NOMO-1 (cell line): ENCODE data around the gene SLC12A1.
A peak's percentile ranks its signal among the peaks of the same experiment; 100 is the strongest.

Source experiments
- DNase-seq, 2 experiments: peaks; one replicate each; lab custom pipeline; 2025; ENCODE audit not compliant: unreplicated experiment in 2 of 2; lab: John Stamatoyannopoulos, UW

SLC12A1 gene

DNA sequence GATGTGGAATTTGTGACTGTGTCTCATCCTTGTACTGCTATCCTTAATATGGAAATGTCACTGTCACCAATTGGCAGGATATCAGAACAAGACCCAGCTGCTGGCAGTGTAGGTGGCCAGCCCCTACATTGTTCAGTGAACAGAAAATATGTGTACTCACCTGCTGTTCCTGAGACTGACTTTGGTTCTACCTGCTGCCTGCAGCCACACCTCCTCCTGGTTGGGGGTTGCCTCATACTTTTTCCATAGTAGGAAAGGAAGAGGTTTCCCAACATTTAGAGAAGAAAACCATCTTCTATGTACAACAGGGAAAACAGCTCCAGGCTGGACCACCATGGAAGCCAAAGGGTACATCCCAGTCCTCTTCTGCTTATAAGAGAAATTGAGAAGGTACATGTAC lies 35.9 kb downstream of the SLC12A1 start:
- no peak for DNase-seq

DNA sequence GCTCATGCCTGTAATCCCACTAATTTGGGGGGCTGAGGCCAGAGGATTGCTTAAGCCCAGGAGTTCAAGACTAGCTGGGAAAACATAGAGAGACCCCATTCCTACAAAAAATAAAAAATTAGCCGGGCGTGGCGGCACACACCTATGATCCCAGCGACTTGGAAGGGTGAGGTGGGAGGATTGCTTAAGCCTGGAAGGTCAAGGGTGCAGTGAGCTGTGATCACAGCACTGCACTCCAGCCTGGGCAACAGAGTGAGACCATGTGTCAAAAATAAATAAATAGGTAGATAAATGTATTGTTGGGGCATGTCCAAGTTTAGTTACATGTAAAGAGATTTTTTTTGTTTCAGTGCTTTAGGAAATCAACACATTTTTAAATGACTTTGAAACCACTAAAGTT lies 36.4 kb downstream of the SLC12A1 start:
- DNase-seq: no peak

DNA sequence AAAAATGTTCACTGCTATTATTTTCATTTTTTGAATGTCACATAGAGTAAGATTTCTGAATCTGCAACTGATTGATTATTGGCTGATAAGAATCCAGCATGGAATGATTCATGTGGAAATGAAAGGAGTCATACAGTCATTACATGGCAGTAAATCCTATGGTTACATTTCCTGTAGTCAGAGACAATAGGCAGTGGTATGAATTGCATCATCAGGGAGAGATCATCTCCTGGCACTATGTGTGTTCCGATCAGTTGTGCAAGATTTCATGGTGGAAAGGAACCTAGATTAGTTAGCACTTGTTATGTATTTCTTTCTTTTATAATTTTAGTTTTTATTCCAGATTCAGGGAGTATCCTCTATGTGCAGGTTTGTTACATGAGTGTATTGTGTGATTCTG lies 38.8 kb downstream of the SLC12A1 start:
- no peak for DNase-seq

DNA sequence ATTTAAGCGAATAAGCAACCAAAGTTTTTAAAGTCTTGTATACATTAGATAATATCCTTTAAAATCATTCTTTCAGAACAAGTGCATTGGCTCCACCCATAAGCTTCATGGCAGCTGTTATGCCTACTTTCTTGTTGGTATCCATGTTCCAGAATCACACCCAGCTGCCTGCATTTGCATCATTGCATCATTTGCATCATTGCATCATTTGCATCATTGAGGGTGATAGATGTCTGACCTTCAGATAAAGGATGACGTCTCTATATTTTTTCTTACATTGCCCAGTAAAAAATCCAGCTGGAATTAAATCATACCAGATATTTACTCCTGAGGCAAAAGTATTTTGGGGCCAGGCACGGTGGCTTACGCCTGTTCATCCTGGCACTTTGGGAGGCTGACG lies 42.3 kb downstream of the SLC12A1 start:
- DNase-seq: no peak

DNA sequence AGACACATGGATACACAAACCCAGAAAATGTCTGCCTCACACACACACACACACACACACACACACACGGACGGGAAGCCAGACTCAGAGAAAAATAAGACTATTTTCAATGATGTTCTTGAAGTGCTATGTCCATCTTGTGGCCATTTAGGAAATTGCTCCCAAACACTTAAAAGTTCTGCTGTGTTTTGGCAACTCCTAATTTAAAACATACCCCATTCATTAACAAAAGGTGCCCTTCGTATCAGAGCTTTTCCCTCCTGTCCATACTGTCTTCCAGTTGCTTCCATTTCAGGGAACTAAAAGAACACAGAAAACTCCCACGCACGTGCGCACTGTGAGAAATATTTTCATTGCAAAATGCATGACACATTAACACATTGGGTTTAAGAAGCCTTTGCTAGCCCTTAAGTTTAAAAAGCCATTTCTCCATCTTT lies 44.6 kb downstream of the SLC12A1 start:
- DNase-seq: peak; percentile 47 to 61

DNA sequence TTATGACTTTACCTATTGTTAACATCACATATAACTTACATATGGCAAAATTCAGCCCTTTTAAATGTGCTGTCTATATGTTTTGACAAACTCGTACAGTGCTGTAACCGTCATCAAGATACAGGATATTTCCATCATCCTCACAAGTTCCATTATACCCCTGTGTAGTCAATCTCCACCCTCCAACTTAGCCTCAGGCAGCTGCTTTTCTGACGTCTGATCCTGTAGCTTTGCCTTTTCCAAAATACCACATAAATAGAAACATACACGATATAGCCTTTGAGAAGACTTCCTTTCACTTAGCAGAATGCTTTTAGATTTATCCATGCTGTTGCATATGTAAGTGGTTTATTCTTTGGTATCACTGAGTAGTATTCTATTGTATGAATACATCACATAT lies 47.1 kb downstream of the SLC12A1 start:
- DNase-seq: no peak

DNA sequence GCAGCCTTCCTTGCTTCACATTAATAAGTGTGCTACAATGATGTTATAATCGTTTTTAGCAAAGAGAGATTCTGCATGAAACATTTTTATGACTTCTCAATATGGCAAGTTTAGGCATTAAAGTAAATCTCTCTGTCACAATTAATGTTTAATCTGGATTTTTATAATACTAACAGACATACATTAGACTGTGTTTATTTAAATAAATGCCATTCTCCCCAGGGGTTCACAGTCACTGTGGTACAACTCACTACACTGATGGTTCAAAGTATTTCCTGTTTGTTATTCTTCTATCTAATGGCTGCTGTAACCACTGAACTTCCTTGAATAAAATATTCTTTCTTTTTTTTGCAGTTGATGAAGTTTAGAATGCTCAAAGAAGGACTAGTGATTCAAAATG lies 59.0 kb downstream of the SLC12A1 start:
- no peak for DNase-seq

DNA sequence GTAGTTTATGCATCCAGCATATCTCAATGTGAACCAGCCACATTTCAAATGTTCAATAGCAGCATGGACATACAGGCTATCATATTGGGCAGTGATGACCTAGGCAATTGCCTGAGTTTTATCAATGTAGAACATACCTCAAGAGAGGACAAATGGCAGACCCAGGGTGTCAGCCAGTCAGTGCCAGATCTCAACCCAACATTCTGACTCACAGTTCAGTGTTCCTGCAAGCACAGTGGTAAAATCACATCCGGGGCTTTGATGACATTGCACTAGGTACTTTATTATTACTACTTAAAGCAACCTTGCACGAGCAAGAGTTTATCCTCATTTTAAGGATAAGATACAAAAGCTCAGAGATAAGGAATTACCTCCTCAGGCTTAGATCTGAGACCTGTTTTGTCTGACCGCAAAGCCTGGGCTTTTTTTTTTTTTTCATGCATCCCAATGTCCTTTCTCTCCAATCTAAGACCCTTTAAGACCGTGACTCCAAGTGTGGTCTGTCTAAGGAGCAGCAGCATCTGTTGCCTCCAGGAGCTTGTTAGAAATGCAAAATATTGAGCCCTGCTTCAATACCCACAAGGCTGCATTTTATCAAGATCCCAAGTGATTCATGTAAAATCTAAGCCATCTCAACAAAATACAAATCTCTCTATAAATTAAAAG lies 60.1 kb downstream of the SLC12A1 start:
- DNase-seq: no peak

DNA sequence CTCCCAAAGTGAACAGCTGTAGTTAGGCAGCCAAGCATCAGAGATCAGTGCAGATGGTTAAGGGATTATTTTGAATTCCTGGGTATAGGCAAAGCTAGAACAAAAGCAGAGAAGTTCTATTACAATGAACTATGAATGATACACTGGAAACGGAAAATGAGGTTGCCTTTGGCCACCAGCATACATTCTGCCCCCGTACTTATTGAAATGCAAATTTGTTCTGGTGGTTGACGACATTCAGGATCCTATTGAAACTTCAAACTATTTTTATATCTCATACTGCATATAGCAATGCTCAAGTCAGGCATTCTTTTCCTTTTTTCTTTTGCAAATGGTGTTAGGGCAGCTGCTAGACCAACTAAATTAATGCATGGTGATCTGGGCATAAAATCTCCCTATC lies 61.7 kb downstream of the SLC12A1 start:
- no peak for DNase-seq

DNA sequence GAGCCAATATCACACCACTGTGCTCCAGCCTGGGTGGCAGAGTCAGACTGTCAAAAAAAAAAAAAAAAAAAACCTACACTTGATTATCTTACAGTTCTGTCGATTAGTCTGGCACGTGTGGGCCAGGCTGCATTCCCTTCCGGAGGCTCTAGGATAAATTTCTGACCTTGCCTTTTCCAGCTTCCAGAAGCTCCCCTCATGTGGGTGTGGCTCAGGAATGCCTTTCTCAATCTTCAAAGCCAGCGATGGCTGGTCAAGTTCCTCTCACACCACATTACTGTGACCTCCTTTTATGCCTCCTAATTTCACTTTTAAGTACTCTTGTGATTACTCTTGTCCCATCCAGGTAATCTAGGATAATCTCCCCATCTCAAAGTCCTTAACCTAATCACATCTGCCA lies 66.9 kb downstream of the SLC12A1 start:
- no peak for DNase-seq

DNA sequence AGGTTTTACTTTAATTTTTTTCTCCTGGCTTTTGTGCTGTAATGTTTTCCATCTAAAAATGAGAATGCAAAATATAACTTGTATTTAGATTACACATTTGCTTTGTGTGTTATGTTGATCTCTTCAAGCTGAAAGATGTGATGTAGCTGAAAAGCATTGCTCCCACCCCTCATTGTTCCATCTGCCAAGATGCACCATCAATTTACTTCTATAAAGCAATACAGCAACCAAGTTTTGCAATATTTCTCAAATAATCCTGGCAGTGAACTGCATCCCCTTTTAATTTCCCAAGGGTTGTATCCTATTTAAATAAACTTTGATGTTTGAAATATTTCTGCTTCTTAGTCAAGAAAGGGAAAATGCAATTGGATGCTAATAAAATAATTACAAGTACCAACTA lies 72.6 kb downstream of the SLC12A1 start:
- no peak for DNase-seq

DNA sequence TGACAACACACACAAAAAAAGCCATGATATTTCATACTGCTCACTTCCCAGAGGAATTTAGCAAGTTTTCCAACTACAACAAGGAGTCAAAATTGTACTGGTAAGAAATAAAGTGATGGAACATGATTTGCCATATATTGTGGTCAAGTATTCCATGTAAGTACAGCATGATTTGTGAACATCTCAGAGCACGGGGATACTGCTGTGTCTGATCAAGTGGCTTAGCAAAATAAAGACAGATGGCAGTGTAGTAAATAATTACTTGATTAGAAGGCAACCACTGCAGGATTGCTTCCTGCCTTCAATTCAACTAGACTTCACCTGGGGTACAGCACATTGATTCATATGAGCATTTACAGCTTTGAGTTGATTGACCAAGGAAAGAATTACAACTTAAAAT lies 73.5 kb downstream of the SLC12A1 start:
- DNase-seq: no peak

DNA sequence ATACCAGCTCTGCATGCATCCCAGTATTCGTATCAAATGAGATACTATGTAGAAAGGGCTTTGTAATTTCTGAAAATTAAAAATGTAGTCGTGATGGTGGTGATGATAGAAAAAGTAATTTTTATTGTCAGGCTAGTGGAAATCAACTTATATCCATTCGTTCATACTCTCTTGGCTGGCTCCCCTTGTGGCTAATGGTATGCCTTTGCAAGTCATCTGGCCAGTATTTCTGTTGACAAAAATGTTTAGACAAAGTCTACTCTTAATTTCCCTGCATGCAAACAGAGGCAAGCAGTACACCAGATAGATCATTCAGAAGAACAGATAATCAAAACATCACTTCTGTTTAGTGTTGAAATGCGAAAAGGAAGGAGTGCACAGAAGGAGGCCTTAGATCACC lies 75.6 kb downstream of the SLC12A1 start:
- no peak for DNase-seq

DNA sequence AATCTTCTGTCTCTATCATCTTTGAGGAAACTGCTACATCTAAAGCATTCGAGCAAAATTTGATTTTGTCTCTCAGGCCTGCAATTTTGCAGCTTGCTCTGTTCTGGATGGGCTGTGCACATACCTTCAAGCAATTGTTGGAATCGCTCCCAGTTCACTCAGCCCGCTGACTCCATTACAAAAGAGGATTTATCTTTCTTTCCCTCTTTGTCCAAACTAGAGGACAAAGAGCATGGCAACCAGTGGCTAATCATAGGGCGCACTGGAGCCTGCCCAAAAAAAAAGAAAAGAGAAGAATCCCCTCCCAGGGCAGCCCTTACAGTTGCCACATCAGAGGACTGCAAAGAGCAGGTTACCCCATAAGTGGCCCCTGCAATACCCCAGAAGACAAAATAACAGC lies 76.1 kb downstream of the SLC12A1 start:
- no peak for DNase-seq

DNA sequence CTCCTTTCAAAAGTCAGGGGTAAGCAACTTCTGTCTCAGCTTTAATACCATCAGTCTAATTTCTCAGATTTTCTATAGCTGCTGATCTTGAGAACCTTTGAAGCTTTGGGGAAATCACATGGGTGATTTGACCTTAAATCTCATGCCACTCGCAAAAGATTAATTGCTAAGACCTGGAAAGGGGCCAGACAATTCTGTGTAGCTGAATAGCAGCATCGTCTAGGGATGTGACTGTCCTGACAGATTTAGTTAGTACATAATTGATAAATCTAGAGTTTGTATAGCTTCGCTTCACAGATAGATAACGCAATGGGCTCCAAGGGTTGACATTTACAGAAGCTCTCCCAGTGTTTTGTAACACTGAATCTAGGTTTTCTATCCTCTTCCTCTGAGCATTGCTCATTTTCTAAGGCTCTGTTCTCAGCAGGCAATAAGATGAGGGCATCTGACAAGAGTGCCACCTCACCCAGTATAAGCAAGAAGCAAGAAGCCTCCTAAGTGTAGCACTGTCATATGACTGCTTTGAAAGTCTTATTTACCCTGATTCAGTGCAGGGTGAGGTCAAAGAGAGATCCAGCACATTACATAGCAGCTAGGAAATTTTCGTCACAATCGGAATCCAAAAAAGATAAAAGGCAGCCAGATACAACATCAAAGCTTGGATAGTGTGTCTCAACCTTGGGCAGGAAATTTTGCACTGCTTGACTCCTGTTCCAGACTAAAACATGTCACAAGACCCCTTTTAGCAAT lies 77.5 kb downstream of the SLC12A1 start:
- DNase-seq: no peak

DNA sequence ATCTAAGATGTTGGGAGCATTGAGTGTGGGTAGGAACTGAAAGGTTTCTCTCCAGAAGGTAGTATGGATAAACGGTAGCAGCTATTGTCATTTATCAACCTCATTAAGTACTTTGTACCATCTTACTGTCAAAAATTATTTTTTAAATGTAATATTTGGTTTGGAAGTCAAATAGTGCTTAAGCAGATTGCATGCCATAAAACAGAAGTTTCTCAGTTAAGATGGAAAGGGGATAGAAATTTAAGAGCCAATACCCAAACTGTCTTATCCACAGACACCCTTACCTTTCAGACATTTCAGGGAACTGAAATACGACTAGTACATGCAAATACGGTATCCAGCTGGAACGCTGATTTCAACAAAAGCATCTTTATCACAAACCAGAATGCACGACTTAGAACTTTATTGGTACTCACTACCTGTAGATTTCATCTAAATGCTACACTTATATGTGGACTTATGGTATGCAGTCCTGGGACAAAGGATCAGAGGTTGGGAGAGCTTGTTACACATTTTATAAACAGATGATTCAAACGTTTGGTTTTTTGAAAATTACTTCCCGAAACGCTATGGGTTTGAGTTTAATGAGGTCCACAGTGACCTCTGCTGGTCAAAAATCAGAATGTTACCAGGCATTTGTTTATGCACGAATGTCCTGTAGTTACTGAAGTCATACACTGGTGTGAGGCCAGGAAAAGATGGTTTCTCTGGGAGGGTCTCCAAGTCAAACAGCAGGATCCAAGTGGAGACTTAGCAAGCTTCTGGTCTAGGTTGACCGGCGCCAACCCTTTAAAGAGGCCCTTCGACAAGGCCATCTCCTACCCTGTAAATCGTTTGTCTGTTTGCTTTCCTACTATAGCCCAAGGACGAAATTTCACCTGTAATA lies 79.5 kb downstream of the SLC12A1 start:
- DNase-seq: peak in 1 of 2 experiments; percentile 75

DNA sequence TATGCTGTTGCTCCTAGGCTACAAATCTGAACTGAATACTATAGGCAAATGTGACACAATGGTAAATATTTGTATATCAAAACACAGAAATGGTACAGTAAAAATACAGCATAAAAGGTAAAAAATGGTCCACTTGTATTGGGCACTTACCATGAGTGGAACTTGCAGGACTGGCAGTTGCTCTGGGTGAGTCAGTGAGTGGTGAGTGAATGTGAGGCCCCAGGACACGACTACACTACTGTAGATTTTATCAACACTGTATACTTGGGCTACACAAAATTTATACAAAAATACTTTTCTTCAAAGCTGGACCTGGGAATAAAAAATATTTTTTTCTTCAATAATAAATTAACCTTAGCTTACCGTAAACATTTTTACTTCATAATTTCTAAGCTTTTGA lies 83.5 kb downstream of the SLC12A1 start:
- DNase-seq: no peak

DNA sequence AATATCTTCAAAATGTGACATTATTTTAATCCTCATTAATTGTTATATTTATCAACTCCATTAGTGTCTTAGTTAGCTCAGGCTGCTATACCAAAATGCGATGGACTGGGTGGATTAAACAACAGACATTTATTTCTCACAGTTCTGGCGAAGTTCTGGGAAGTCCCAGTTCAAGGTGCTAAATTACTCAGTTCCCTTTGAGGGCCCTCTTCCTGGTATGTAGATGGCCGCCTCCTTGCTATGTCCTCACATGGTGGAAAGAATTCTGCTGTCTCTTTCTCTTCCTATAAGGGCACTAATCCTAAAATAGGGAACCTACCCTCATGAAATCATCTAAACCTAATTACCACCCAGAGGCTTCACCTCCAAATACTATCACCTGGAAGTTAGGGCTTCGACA lies 86.4 kb downstream of the SLC12A1 start:
- no peak for DNase-seq

DNA sequence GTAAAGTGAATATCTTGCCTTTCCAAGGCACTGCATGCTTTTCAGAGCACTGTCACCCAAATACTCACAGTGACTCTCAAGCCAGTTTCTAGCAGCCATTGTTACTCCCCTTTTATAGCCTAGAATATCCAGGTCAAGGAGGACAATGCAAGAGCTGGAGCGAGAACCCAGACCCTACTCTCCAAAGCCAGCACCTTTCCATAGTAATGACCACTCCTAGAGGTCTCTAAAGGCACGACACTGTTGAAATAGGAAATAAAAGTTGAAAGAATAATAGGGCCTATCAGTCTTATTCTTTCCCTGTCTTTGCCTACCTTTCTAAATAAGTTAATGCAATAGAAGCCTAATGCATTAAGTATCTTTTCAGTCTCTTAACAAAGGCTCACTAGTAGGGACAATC lies 91.6 kb downstream of the SLC12A1 start:
- DNase-seq: no peak

DNA sequence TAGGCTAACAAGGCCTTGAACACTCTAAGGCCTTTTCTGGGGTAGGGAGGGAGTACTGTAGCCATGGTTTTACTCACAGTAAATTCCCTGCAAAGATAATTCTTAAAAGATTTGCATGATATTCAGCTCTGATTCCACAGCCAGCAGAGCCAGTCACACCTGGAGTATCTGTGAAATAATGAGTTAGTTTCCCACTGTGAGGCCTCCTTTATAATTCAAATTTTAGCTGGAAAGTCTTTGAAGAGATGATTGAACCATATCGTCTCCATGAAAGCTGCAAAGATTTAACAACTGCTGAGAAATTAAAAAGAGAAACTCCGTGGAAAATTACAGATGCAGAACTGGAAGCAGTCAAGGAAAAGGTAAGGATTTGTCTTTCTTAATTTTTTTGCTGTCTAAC lies 92.8 kb downstream of the SLC12A1 start:
- DNase-seq: no peak

DNA sequence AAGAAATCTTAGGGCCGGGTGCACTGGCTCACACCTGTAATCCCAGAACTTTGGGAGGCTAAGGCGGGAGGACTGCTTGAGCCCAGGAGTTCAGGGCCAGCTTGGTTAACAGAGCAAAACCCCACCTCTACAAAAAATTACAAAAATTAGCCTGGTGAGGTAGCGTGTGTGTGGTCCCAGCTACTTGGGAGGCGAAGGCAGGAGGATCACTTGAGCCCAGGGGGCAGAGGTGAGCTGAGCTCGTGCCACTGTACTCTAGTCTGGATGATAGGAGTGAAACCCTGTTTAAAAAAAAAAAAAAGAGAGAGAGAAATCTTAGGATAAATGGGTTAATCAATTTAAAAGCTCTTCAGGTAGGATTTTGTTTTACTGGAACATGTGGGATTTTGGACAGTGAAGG lies 93.9 kb downstream of the SLC12A1 start:
- DNase-seq: no peak

DNA sequence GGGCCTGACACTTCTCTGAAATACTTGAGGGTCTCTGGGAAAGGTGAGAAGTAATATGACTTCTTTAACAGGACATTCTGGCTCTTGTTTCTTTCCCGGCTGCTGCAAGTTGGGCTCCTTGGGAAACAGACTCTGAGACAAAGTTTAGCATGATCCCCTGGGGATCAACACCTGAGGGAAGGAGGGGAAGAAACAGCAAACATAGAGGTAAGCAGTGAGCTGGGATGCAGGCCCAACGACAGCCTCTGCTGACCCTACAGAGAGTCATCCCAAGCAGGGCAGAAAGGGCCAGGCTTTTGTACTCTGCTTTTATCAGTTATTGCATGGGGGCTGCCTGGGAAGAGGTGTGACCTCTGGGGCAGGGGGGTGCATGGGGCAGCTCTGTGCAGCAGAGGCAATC lies 98.3 kb downstream of the SLC12A1 start:
- DNase-seq: no peak
